K562 (cell line): Measurements from ENCODE around the gene BICDL1. TPM values are rescaled to one million over a fixed set of nuclear protein-coding genes. Genes with fewer than 3 reads are reported as not detected.
A peak's percentile ranks its signal among the peaks of the same experiment; 100 is the strongest.

Experiments used
- ATF2 ChIP-seq: sonication (generic); formaldehyde crosslinking; IDR thresholded peaks from 2 replicates; pipeline ENCODE4 v1.8.1; 2022; ENCODE audit warnings: missing genetic modification reagents
- CBFB ChIP-seq: sonication (generic); formaldehyde crosslinking; IDR thresholded peaks from 2 replicates; pipeline ENCODE4 v1.4.0; 2020; ENCODE audit warnings: mild to moderate bottlenecking, missing genetic modification reagents
- CTBP1 ChIP-seq: fragments of 450-650 bp; IDR thresholded peaks from 2 replicates; pipeline ENCODE4 v1.6.1; 2016; ENCODE audit warnings: borderline replicate concordance
- GABPA ChIP-seq: fragments of 200-800 bp; sonication (Bioruptor generic); conservative IDR thresholded peaks from 2 replicates; pipeline ENCODE4 v1.6.1; 2016; ENCODE audit warnings: low read depth, missing genetic modification characterization, missing compliant biosample characterization
- POLR3A ChIP-seq: IDR thresholded peaks from 2 replicates; pipeline ENCODE4 v1.6.1; 2011; ENCODE audit warnings: borderline replicate concordance, mild to moderate bottlenecking, moderate library complexity; ENCODE audit not compliant: insufficient read length, insufficient read depth; ENCODE audit errors: extremely low read depth
- ZNF263 ChIP-seq: sonication (generic); formaldehyde crosslinking; IDR thresholded peaks from 2 replicates; pipeline ENCODE4 v1.8.0; 2022; ENCODE audit warnings: mild to moderate bottlenecking, missing genetic modification reagents, borderline replicate concordance
- ZNF77 ChIP-seq: fragments of 250-450 bp; sonication (Bioruptor Pico); IDR thresholded peaks from 2 replicates; pipeline ENCODE4 v1.5.0; 2020
- polyA plus RNA-seq, 8 experiments: library from polyadenylated mRNA; depleted of rRNA in 4 of 8; stranded (reverse) in 5 of 8; unstranded in 3 of 8; fragments of >200 nt; fragmentation: Nextera tagmentation in 2 of 8; fragmentation: Illumina TruSeq in 1 of 8; extraction: Ambion mirVana in 2 of 8; extraction: Trizol in 1 of 8; gene quantifications; 2 replicates each; pipeline versions ENCODE4 v1.2.1 to v1.2.3, GENCODE V29; 2011 to 2014; ENCODE audit warnings: inconsistent platforms in 1 of 8, missing spikeins in 1 of 8
- total RNA-seq, 7 experiments: library from RNA; depleted of rRNA in 6 of 7; stranded (reverse); fragments of >200 nt in 6 of 7; fragmentation: Illumina TruSeq in 2 of 7; extraction: Trizol in 2 of 7; gene quantifications; 2 replicates each; pipeline versions ENCODE4 v1.2.1 to v1.2.3, GENCODE V29; 2011 to 2021; ENCODE audit warnings: low replicate concordance in 1 of 7
- TF ChIP-seq, protein P1 (sequence below): fragments of 200-800 bp; sonication (Bioruptor generic); IDR thresholded peaks from 2 replicates; pipeline ENCODE4 v1.6.1; 2017; ENCODE audit warnings: missing genetic modification characterization, missing compliant biosample characterization

Gene BICDL1
- total and polyA plus RNA-seq, 9 of the 15 experiments (the other 6 are each of a cell fraction or from before 2014, with no cell fraction given): 0.06 to 2.0 (median 0.58) TPM

DNA sequence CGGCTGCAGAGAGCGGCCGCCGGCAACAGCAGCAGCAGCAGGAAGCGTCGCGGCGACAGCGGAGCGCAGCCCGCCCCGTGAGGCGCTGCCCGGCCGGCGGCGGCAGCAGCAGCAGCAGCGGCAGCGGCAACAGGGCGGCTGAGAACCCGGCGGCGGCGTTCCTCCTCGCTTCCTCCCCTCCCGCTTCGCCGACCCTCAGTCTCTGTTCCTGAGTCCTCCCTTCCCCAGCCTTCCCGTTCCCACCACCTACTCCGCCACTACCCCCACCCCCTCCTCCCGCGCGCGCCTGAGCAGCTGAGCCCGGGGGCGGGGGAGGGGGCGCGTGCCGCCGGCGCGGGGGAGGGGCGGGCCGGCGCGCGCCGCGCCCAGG is 310 bp downstream of the BICDL1 start (continued):
- peak; percentile 23 for TF ChIP-seq GABPA
- TF ChIP-seq POLR3A: no peak
- no peak for TF ChIP-seq CBFB (CRISPR knock-in tag)
- TF ChIP-seq ATF2 (CRISPR knock-in tag): no peak
- no peak for TF ChIP-seq ZNF263 (CRISPR knock-in tag)
- TF ChIP-seq ZNF77 (CRISPR knock-in tag): no peak
- TF ChIP-seq, protein P1, sequence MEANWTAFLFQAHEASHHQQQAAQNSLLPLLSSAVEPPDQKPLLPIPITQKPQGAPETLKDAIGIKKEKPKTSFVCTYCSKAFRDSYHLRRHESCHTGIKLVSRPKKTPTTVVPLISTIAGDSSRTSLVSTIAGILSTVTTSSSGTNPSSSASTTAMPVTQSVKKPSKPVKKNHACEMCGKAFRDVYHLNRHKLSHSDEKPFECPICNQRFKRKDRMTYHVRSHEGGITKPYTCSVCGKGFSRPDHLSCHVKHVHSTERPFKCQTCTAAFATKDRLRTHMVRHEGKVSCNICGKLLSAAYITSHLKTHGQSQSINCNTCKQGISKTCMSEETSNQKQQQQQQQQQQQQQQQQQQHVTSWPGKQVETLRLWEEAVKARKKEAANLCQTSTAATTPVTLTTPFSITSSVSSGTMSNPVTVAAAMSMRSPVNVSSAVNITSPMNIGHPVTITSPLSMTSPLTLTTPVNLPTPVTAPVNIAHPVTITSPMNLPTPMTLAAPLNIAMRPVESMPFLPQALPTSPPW: peak; percentile 54
- TF ChIP-seq CTBP1: peak; percentile 46; the same call in 1 of the 2 replicates
